Neuronal stem cell (in vitro differentiated cells): ENCODE results near the gene SMURF2.

ENCODE experiments used
- DNase-seq: peaks from one replicate; pipeline ENCODE4 v3.0.0-alpha.2; 2013; ENCODE audit warnings: low spot score
- H2AFZ ChIP-seq: one replicate; pipeline ENCODE4 v1.6.1; 2013; ENCODE audit warnings: mild to moderate bottlenecking, low read length, inconsistent platforms
- H2AK5ac ChIP-seq: 2 replicates; pipeline ENCODE4 v1.6.1; 2013; ENCODE audit warnings: low read depth, mild to moderate bottlenecking, inconsistent platforms, low read length, moderate library complexity, mixed read lengths
- H2BK120ac ChIP-seq: 2 replicates; pipeline ENCODE4 v1.6.1; 2013; ENCODE audit warnings: low read depth, mild to moderate bottlenecking, inconsistent platforms, low read length, moderate library complexity, mixed read lengths
- H2BK12ac ChIP-seq: one replicate; pipeline ENCODE4 v1.6.1; 2013; ENCODE audit warnings: low read length, inconsistent platforms
- H2BK15ac ChIP-seq: 2 replicates; pipeline ENCODE4 v1.6.1; 2013; ENCODE audit warnings: mild to moderate bottlenecking, low read length, inconsistent platforms, mixed read lengths
- H2BK5ac ChIP-seq: one replicate; pipeline ENCODE4 v1.6.1; 2013; ENCODE audit warnings: inconsistent platforms, mild to moderate bottlenecking, low read length, moderate library complexity
- H3K14ac ChIP-seq: one replicate; pipeline ENCODE4 v1.6.1; 2013; ENCODE audit warnings: low read length, inconsistent platforms
- H3K18ac ChIP-seq: 2 replicates; pipeline ENCODE4 v1.6.1; 2013; ENCODE audit warnings: low read length, inconsistent platforms
- H3K23ac ChIP-seq: 2 replicates; pipeline ENCODE4 v1.6.1; 2013; ENCODE audit warnings: low read depth, mild to moderate bottlenecking, mixed read lengths, low read length, inconsistent platforms; ENCODE audit not compliant: poor library complexity
- H3K27ac ChIP-seq: replicated peaks from 3 replicates; pipeline ENCODE4 v1.5.1; 2013; ENCODE audit warnings: low read length, inconsistent platforms
- H3K27me3 ChIP-seq, 3 experiments: 2 replicates each; pipeline ENCODE4 v1.6.1; 2013; ENCODE audit warnings: low read length in 3 of 3, mild to moderate bottlenecking in 2 of 3, inconsistent platforms in 1 of 3, low read depth in 1 of 3, mixed read lengths in 1 of 3, moderate library complexity in 1 of 3; ENCODE audit not compliant: control insufficient read depth in 3 of 3, insufficient read depth in 3 of 3
- H3K36me3 ChIP-seq, 2 donors: replicated peaks in 1 of 2; 2 replicates each; pipeline ENCODE4 v1.6.1; 2013; ENCODE audit warnings: low read length in 2 of 2; ENCODE audit not compliant: control insufficient read depth in 2 of 2, insufficient read depth in 2 of 2
- H3K4ac ChIP-seq: 2 replicates; pipeline ENCODE4 v1.6.1; 2013; ENCODE audit warnings: inconsistent platforms, mild to moderate bottlenecking, low read length, moderate library complexity
- H3K4me1 ChIP-seq, 2 donors: 1 replicate in 1 of 2; 2 replicates in 1 of 2; pipeline ENCODE4 v1.6.1; 2013; ENCODE audit warnings: low read length in 2 of 2, low read depth in 1 of 2; ENCODE audit not compliant: control insufficient read depth in 2 of 2, insufficient read depth in 1 of 2
- H3K4me2 ChIP-seq: one replicate; pipeline ENCODE4 v1.6.1; 2013; ENCODE audit warnings: mild to moderate bottlenecking, low read length, inconsistent platforms; ENCODE audit not compliant: insufficient read depth, poor library complexity, severe bottlenecking
- H3K4me3 ChIP-seq, 2 donors: 2 replicates each; pipeline ENCODE4 v1.5.1; 2013; ENCODE audit warnings: low read length in 2 of 2, mild to moderate bottlenecking in 2 of 2, inconsistent platforms in 1 of 2, moderate library complexity in 1 of 2
- H3K79me1 ChIP-seq: one replicate; pipeline ENCODE4 v1.6.1; 2013; ENCODE audit warnings: low read depth, mild to moderate bottlenecking, inconsistent platforms, low read length, moderate library complexity
- H3K9ac ChIP-seq: one replicate; pipeline ENCODE4 v1.6.1; 2013; ENCODE audit warnings: mild to moderate bottlenecking, low read depth, low read length, inconsistent platforms; ENCODE audit not compliant: poor library complexity
- H3K9me3 ChIP-seq, 2 donors: replicated peaks in 1 of 2; 2 replicates each; pipeline versions ENCODE3 to v1.6.1; 2013; ENCODE audit warnings: low read length in 2 of 2, mild to moderate bottlenecking in 2 of 2, inconsistent platforms in 1 of 2, low read depth in 1 of 2, mixed read lengths in 1 of 2, moderate library complexity in 1 of 2; ENCODE audit not compliant: control insufficient read depth in 2 of 2, insufficient read depth in 1 of 2
- H4K8ac ChIP-seq: one replicate; pipeline ENCODE4 v1.6.1; 2013; ENCODE audit warnings: low read depth, mild to moderate bottlenecking, inconsistent platforms, low read length, moderate library complexity
- H4K91ac ChIP-seq: one replicate; pipeline ENCODE4 v1.6.1; 2013; ENCODE audit warnings: low read length, low read depth, mild to moderate bottlenecking, inconsistent platforms; ENCODE audit not compliant: poor library complexity
- WGBS, 2 donors: extraction: QIAGEN DNeasy Blood & Tissue Kit; methylation state at CpG; one replicate each; pipeline ENCODE4 v1.1.7; 2013; ENCODE audit warnings: missing lambda C conversion rate in 2 of 2, mixed read lengths in 1 of 2; ENCODE audit not compliant: insufficient read length in 2 of 2, insufficient replicate concordance in 1 of 2; ENCODE audit errors: extremely low coverage in 2 of 2; 5-methylcytosine and 5-hydroxymethylcytosine counted together

The SMURF2 gene

DNA sequence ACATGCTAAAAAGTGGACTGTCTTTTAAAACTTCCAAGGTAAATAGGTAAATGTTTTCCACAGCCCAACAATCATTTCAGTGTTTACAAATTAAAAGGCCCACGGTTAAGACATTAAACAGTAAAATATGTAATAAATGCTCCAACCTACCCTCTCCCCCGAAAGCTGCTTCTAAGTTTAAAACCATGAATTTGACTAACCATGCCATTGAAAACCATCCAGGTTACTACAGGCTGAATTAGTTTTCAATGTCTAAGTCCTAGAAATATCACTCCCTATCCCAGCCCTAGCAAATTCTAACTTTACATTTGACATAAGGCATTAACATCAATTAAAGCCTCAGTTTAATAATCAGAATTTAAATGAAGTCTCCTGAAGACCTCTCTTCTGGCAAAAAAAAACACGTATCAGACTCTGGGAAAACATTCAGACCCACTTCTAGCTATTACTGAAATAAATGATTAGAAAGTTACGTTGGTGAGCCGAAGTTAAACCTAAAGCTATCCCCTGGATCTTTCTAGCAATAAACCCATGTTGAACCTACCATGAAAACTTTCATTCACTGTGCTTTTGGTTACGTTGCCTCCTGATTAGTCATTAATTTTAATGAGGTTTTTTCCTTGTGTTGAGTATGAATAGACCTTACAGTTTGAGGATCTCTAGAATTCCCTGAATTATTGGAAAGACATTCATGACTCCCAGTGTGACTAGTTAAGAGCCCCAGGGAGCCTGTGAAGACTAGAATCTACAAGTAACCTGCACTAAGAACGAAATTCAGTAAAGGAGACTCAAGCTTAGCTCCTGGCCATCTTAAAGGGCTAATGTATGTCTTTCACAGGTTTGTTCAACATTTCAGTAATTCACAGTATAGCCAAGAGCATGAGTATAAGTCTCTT lies 163.6 kb downstream of the SMURF2 start:
- Histone ChIP-seq H3K27ac (no peak overlapping the region), H3K14ac (no peak overlapping the region), H2BK15ac (no peak overlapping the region), H4K91ac (no peak overlapping the region), H3K4me2 (no peak overlapping the region), H2AFZ (no peak overlapping the region), H2BK5ac (no peak overlapping the region), H2AK5ac (no peak overlapping the region), H3K9me3 (no peaks in the 10 kb centered on the region), H3K4me3 (no peak overlapping the region), H2BK120ac (no peak overlapping the region), H3K4ac (no peak overlapping the region), H3K23ac (no peak overlapping the region), H3K18ac (no peak overlapping the region), H2BK12ac (no peak overlapping the region), H4K8ac (no peak overlapping the region), H3K27me3 (no peaks in the 10 kb centered on the region), H3K9ac (no peak overlapping the region), H3K4me1 (peaks cover 3 to 8% of the 10 kb centered on the region in 2 donors), H3K79me1 (peaks cover 3% of the 10 kb centered on the region), H3K36me3 (peaks cover 34 to 70% of the 10 kb centered on the region in 2 donors)
- no peak for DNase-seq
- no CpG with 5 or more reads among the region's 7 CpGs for WGBS, 2 donors

DNA sequence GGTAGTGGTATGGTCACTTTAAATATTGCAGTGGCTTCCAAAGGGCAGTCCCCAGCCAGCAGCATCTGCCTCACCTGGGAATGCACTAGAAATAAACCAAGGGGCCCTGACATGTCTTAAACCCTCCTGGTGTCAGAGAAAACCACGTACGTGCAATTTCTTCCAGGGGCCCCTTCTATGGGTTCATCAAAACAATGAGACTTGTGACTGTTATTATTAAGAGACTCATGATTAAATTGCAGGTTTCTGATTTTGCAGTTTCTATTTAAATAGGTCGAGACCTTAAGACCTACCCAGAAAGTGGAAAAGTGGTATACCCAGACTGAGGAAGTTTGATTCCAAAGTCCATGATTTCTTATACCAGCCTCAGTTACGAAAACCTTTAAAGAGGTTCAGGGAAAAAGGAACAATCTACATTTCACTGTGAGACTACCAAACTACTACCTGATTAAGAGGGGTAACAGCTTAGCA lies 164.5 kb downstream of the SMURF2 start:
- Histone ChIP-seq H3K4me2 (peak overlapping the region; percentile 78), H4K8ac (no peak overlapping the region), H2BK5ac (no peak overlapping the region), H3K9ac (no peak overlapping the region), H3K27ac (peak overlapping the region; percentile 93), H3K23ac (peak overlapping the region; percentile 61), H3K4me3 (peak overlapping the region; percentile 70 to 91), H3K4ac (peak overlapping the region; percentile 19), H3K79me1 (peaks cover 3% of the 10 kb centered on the region), H2BK12ac (no peak overlapping the region), H3K4me1 (peaks cover 2 to 8% of the 10 kb centered on the region in 2 donors), H3K9me3 (no peaks in the 10 kb centered on the region), H3K18ac (no peak overlapping the region), H2AK5ac (no peak overlapping the region), H2BK120ac (no peak overlapping the region), H3K14ac (no peak overlapping the region), H3K36me3 (peaks cover 31 to 68% of the 10 kb centered on the region in 2 donors), H3K27me3 (no peaks in the 10 kb centered on the region), H2AFZ (no peak overlapping the region), H4K91ac (no peak overlapping the region), H2BK15ac (no peak overlapping the region)
- no peak for DNase-seq
- WGBS, 2 donors = no CpG with 5 or more reads among the region's 4 CpGs

DNA sequence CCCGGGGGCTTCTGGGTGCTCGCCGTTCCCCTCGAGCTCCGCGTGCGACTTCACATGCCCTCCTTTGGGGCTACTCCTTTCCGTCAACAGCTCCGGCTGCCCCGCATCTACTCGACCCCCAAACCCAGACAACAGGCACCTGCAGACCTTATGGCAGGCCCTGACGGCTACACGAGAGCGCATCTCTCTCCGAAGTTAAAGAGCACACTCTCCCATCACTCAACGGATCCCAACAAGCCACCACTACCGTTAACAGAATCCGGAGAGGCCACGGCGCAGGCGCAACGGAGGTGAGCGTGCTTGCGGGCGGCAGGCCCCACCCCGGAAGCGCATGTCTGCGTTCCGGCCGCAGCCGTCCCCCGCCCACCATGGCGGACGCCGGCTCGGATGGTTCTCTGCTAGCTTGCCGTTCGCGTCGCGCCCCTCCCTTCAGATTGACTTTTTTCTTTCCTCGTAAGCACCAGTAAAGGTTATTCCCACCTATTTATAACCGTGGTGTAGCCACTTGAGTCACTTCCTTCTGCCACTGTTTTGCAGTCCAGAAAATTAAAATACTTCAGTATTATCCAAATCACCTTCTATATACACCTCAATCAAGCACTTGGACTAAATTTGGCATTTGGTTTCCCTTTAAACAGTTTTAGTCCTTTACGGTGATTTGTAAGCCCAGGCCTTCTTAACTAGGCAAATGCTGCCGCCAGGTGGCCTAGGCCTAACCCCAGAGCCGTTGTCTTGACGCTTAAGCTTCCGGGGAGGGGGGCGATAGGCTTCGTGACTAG lies 165.1 kb downstream of the SMURF2 start, which contains the start of gene POLG2:
Gene POLG2, minus strand, starts transcription at position 269 of the 779 bp plus-strand sequence. Its CDS starts 86 bp downstream, at position 183.
- Histone ChIP-seq H3K18ac (peak within 1 kb of the TSS; percentile 80), H3K4me2 (peak within 1 kb of the TSS; percentile 78), H3K23ac (peak within 1 kb of the TSS; percentile 61), H2BK12ac (no peak within 1 kb of the TSS), H4K8ac (no peak within 1 kb of the TSS), H3K79me1 (peaks cover 3% of the 10 kb centered on the region), H3K36me3 (peaks cover 28 to 68% of the 10 kb centered on the region in 2 donors), H3K4me3 (peak within 1 kb of the TSS; percentile 70 to 91), H3K27ac (peak within 1 kb of the TSS; percentile 93), H3K27me3 (no peaks in the 10 kb centered on the region), H3K4me1 (peaks cover 2 to 8% of the 10 kb centered on the region in 2 donors), H2AFZ (peak within 1 kb of the TSS; percentile 86), H2AK5ac (no peak within 1 kb of the TSS), H2BK5ac (peak within 1 kb of the TSS; percentile 14), H4K91ac (no peak within 1 kb of the TSS), H3K14ac (no peak within 1 kb of the TSS), H3K9ac (peak within 1 kb of the TSS; percentile 91), H2BK120ac (no peak within 1 kb of the TSS), H3K4ac (peak within 1 kb of the TSS; percentile 19), H3K9me3 (no peaks in the 10 kb centered on the region), H2BK15ac (no peak within 1 kb of the TSS)
- DNase-seq = peak; percentile 88
- WGBS, 2 donors = no CpG with 5 or more reads among the region's 50 CpGs
